Tibial artery (tissue), 4 donors: ENCODE data around the gene TNRC6A.
"Not testable (repeated sequence)": the region's sequence is repeated elsewhere in the genome, so short reads cannot be mapped to it uniquely, and the experiment has no call there.

Source experiments
- DNase-seq, 2 donors: peaks; one replicate each; pipeline ENCODE4 v3.0.0-alpha.2; 2019
- H3K27ac ChIP-seq, 2 donors: fragments of 200-600 bp; sonication (generic) in 1 of 2; 1 replicate in 1 of 2; 2 replicates in 1 of 2; pipeline ENCODE4 v1.5.1; 2018 to 2019; ENCODE audit warnings: mild to moderate bottlenecking in 1 of 2
- H3K27me3 ChIP-seq, 2 donors: fragments of 200-600 bp; sonication (generic) in 1 of 2; one replicate each; pipeline versions ENCODE4 v1.5.1 to v1.6.0; 2016 to 2019
- H3K36me3 ChIP-seq, 3 donors: fragments of 200-600 bp; sonication (generic) in 2 of 3; one replicate each; pipeline ENCODE4 v1.5.1; 2016 to 2019; ENCODE audit warnings: mild to moderate bottlenecking in 2 of 3
- H3K4me1 ChIP-seq, 4 donors: fragments of 200-600 bp; sonication (generic) in 2 of 4; 1 replicate in 3 of 4; 2 replicates in 1 of 4; pipeline ENCODE4 v1.5.1; 2016 to 2019
- H3K4me3 ChIP-seq, 2 donors: fragments of 200-600 bp; sonication (generic) in 1 of 2; 1 replicate in 1 of 2; 2 replicates in 1 of 2; pipeline ENCODE4 v1.5.1; 2018 to 2019; ENCODE audit warnings: mild to moderate bottlenecking in 2 of 2
- H3K9me3 ChIP-seq, 3 donors: fragments of 200-600 bp; sonication (generic) in 1 of 3; one replicate each; pipeline ENCODE4 v1.5.1; 2016 to 2019
- intact Hi-C: fragments of 100-400 bp; cut with DNase I; formaldehyde crosslinking; loops from one replicate; pipeline ENCODE4 v1.15.0; 2023; ENCODE audit warnings: low total_unique reads
- TF ChIP-seq, protein P1 (sequence below), 2 experiments: fragments of 200-600 bp in 1 of 2; fragments of 450-650 bp in 1 of 2; IDR thresholded peaks; one replicate each; pipeline ENCODE4 v1.5.1; 2017 to 2019; ENCODE audit warnings: antibody characterized with exemption in 2 of 2, mild to moderate bottlenecking in 1 of 2, moderate library complexity in 1 of 2

Gene TNRC6A

GRCh38 chr16:24745791-24746190 lies 16.3 kb downstream of the TNRC6A start:
- TF ChIP-seq, protein P1, sequence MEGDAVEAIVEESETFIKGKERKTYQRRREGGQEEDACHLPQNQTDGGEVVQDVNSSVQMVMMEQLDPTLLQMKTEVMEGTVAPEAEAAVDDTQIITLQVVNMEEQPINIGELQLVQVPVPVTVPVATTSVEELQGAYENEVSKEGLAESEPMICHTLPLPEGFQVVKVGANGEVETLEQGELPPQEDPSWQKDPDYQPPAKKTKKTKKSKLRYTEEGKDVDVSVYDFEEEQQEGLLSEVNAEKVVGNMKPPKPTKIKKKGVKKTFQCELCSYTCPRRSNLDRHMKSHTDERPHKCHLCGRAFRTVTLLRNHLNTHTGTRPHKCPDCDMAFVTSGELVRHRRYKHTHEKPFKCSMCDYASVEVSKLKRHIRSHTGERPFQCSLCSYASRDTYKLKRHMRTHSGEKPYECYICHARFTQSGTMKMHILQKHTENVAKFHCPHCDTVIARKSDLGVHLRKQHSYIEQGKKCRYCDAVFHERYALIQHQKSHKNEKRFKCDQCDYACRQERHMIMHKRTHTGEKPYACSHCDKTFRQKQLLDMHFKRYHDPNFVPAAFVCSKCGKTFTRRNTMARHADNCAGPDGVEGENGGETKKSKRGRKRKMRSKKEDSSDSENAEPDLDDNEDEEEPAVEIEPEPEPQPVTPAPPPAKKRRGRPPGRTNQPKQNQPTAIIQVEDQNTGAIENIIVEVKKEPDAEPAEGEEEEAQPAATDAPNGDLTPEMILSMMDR (IDR thresholded peaks at IDR 0.05), result no peak
- no peak for DNase-seq
- intact Hi-C loops, result no loop called here
- H3K9me3 ChIP-seq, result no peaks in the 10 kb centered on the region
- peak overlapping the region; percentile 16 to 43 for H3K27ac ChIP-seq
- H3K4me1 ChIP-seq, result peaks cover 0 to 99% (median 71%) of the 10 kb centered on the region in 4 donors
- H3K4me3 ChIP-seq, result no peak overlapping the region
- H3K27me3 ChIP-seq, result no peaks in the 10 kb centered on the region
- H3K36me3 ChIP-seq, result no peaks in the 10 kb centered on the region

- intact Hi-C loops, result no loop called here
- Histone ChIP-seq H3K4me3 (no peak overlapping the region), H3K4me1 (peaks cover 0 to 100% (median 60%) of the 10 kb centered on the region in 4 donors), H3K36me3 (no peaks in the 10 kb centered on the region), H3K27ac (peak overlapping the region; percentile 42 to 54), H3K27me3 (no peaks in the 10 kb centered on the region), H3K9me3 (no peaks in the 10 kb centered on the region)
- DNase-seq, result no peak
- TF ChIP-seq, protein P1 (IDR thresholded peaks at IDR 0.05), result no peak
Measured at GRCh38 chr16:24747441-24747840, 18.0 kb downstream of the TNRC6A start.

DNA sequence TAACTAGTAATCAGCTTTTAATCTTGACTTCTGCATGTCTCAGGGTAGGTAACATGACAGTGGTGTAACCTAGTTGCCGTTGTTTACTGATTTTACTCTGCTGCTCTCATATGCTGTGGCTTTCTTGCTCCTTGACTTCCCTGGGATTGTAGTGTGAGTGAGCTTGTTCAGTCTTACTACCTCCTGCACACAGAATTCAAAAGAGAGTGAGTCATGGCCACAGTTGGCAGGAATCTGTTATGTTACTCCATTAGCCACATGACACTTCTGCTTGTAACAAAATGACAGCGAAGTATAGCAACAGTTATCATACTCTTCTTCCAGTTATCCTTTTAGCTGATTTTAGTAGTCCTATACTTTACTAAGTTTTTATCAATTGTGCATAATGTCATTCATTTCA lies 18.8 kb downstream of the TNRC6A start:
- Histone ChIP-seq H3K4me1 (peaks cover 0 to 100% (median 58%) of the 10 kb centered on the region in 4 donors), H3K27me3 (no peaks in the 10 kb centered on the region), H3K36me3 (no peaks in the 10 kb centered on the region), H3K4me3 (no peak overlapping the region), H3K27ac (peak overlapping the region; percentile 42 to 54), H3K9me3 (no peaks in the 10 kb centered on the region)
- intact Hi-C loops, result no loop called here
- TF ChIP-seq, protein P1 (IDR thresholded peaks at IDR 0.05), result no peak
- peak; percentile 73 to 80 for DNase-seq

GRCh38 chr16:24749310-24749709 lies 19.9 kb downstream of the TNRC6A start:
- Histone ChIP-seq H3K4me3 (no peak overlapping the region), H3K9me3 (no peaks in the 10 kb centered on the region), H3K4me1 (peaks cover 0 to 97% (median 54%) of the 10 kb centered on the region in 4 donors), H3K36me3 (no peaks in the 10 kb centered on the region), H3K27ac (peak overlapping the region in 1 of 2 donors; percentile 5), H3K27me3 (no peaks in the 10 kb centered on the region)
- TF ChIP-seq, protein P1 (IDR thresholded peaks at IDR 0.05), result no peak
- intact Hi-C loops, result no loop called here
- no peak for DNase-seq

- intact Hi-C loops, H3K4me3 ChIP-seq, H3K27me3 ChIP-seq, DNase-seq, H3K36me3 ChIP-seq, H3K27ac ChIP-seq, H3K9me3 ChIP-seq: not testable (repeated sequence)
- H3K4me1 ChIP-seq, result peaks cover 0 to 97% (median 54%) of the 10 kb centered on the region in 4 donors
Measured at GRCh38 chr16:24749872-24750271, 20.4 kb downstream of the TNRC6A start.

- H3K36me3 ChIP-seq, result no peaks in the 10 kb centered on the region
- no peak for DNase-seq
- intact Hi-C loops, result no loop called here
Measured at GRCh38 chr16:24753000-24753399, 23.5 kb downstream of the TNRC6A start.

More at GRCh38 chr16:24753000-24753399, 23.5 kb downstream of the TNRC6A start:
- Histone ChIP-seq H3K4me1 (peaks cover 0 to 90% (median 29%) of the 10 kb centered on the region in 4 donors), H3K9me3 (no peaks in the 10 kb centered on the region), H3K4me3 (no peak overlapping the region), H3K27me3 (no peaks in the 10 kb centered on the region), H3K27ac (no peak overlapping the region)
- TF ChIP-seq, protein P1 (IDR thresholded peaks at IDR 0.05), result no peak
